Psoas muscle (tissue), 8 donors: ENCODE measurements around the gene OSBPL5. TPM values are rescaled to one million over a fixed set of nuclear protein-coding genes. Genes with fewer than 3 reads are reported as not detected.

Source experiments
- ATAC-seq, 4 donors: fragments of 200-7000 bp; cut with Tn5 transposase; one replicate each; pipeline ENCODE4 v1.9.1; 2020; ENCODE audit warnings: moderate library complexity in 3 of 4, mild to moderate bottlenecking in 2 of 4
- DNase-seq, 2 donors: peaks; one replicate each; pipeline ENCODE4 v3.0.0-alpha.2; 2020
- H3K27ac ChIP-seq: fragments of 200-600 bp; one replicate; pipeline ENCODE4 v1.8.0; 2022
- H3K27me3 ChIP-seq, 3 donors: fragments of 200-600 bp in 1 of 3; one replicate each; pipeline versions ENCODE4 v1.6.1 to v1.8.0; 2013 to 2022; ENCODE audit warnings: low read length in 2 of 3, mild to moderate bottlenecking in 2 of 3, moderate library complexity in 1 of 3; ENCODE audit not compliant: insufficient read depth in 3 of 3
- H3K36me3 ChIP-seq, 2 donors: fragments of 200-600 bp in 1 of 2; one replicate each; pipeline versions ENCODE4 v1.6.1 to v1.8.0; 2013 to 2022; ENCODE audit warnings: low read depth in 1 of 2, mild to moderate bottlenecking in 1 of 2, moderate library complexity in 1 of 2; ENCODE audit not compliant: insufficient read depth in 1 of 2
- H3K4me1 ChIP-seq: fragments of 200-600 bp; one replicate; pipeline ENCODE4 v1.8.0; 2022
- H3K4me3 ChIP-seq: fragments of 200-600 bp; one replicate; pipeline ENCODE4 v1.8.0; 2022; ENCODE audit warnings: mild to moderate bottlenecking
- H3K9me3 ChIP-seq: fragments of 200-600 bp; one replicate; pipeline ENCODE4 v1.8.0; 2022
- CTCF ChIP-seq: fragments of 200-600 bp; IDR thresholded peaks from one replicate; pipeline ENCODE4 v1.8.0; 2022; ENCODE audit warnings: antibody characterized with exemption
- WGBS, 3 donors: extraction: QIAGEN DNeasy Blood & Tissue Kit; methylation state at CpG; one replicate each; pipeline versions ENCODE4 v1.1.6 to v1.1.7; 2013; 5-methylcytosine and 5-hydroxymethylcytosine counted together
- intact Hi-C, 2 donors: fragments of 100-400 bp; cut with DNase I; formaldehyde crosslinking; loops; one replicate each; pipeline versions ENCODE4 v1.11.0 to v1.14.2; 2022
- polyA plus RNA-seq, 3 donors: library from polyadenylated mRNA; stranded (reverse); fragments of 200-250 nt; gene quantifications; one replicate each; pipeline ENCODE4 v1.2.3, GENCODE V29; 2013
- total RNA-seq, 4 donors: library from RNA; stranded (reverse); fragmentation: NEBNext Ultra II Directional in 2 of 4; extraction: Animal tissue kit (Norgen Biotek cat#: 25700) in 2 of 4; gene quantifications; one replicate each; pipeline versions ENCODE4 v1.2.1 to v1.2.4, GENCODE V29; 2021 to 2023
- donor health status: healthy with polysubstance abuse.
- donor health status: DM: no; HTN: no; CAD: no; lungs with moderate emphysema.
- donor health status: Bipolar disorder and iron deficiency.
- donor health status: healthy.
- donor health status: DM: yes; HTN: yes; CAD: no.
- donor health status: DM: no; HTN: no; CAD: no.
- donor health status: DM: no; HTN: no; CAD: no.
- donor health status: DM: yes; HTN: yes; CAD: no.

Gene OSBPL5
- total and polyA plus RNA-seq, 7 donors: 3.4 to 12.4 (median 6.9) TPM

GRCh38 chr11:3148255-3148989 is 16.7 kb downstream of the OSBPL5 start:
- Histone ChIP-seq H3K4me1 (peaks cover 33% of the 10 kb centered on the region), H3K4me3 (no peak overlapping the region), H3K27me3 (no peaks in the 10 kb centered on the region), H3K9me3 (no peaks in the 10 kb centered on the region), H3K27ac (no peak overlapping the region), H3K36me3 (no peaks in the 10 kb centered on the region)
- DNase-seq (no peak), ATAC-seq (no peak)
- 89 to 93% (median 92%) methylated on average over 19 of the region's 19 CpGs for WGBS, 3 donors
- intact Hi-C loops: no loop called here
- no peak for TF ChIP-seq CTCF

GRCh38 chr11:3147626-3148025 is 17.5 kb downstream of the OSBPL5 start:
- H3K36me3 ChIP-seq: no peaks in the 10 kb centered on the region
- no peaks in the 10 kb centered on the region for H3K27me3 ChIP-seq
- ATAC-seq (peak; percentile 8 to 37 (median 12)), DNase-seq (no peak)
- H3K4me1 ChIP-seq: peaks cover 26% of the 10 kb centered on the region
- TF ChIP-seq CTCF: no peak
- H3K27ac ChIP-seq: peak overlapping the region; percentile 67
- H3K9me3 ChIP-seq: no peaks in the 10 kb centered on the region
- intact Hi-C loops: loop anchor here in 1 of 2 donors (1.0 kb wide), 1 partner anchor 14 kb away; no protein-coding TSS in a partner anchor
- 63 to 77% (median 65%) methylated on average over 20 to 21 of the region's 21 CpGs for whole genome bisulfite sequencing, 3 donors
- H3K4me3 ChIP-seq: no peak overlapping the region

GRCh38 chr11:3147257-3147619 is 17.9 kb downstream of the OSBPL5 start:
- peak overlapping the region; percentile 67 for H3K27ac ChIP-seq
- H3K27me3 ChIP-seq: no peaks in the 10 kb centered on the region
- ATAC-seq (peak; percentile 81 to 94 (median 88)), DNase-seq (peak; percentile 55 to 86)
- peaks cover 23% of the 10 kb centered on the region for H3K4me1 ChIP-seq
- no peak overlapping the region for H3K4me3 ChIP-seq
- intact Hi-C loops: loop anchor here in 1 of 2 donors (1.0 kb wide), 1 partner anchor 14 kb away; no protein-coding TSS in a partner anchor
- no peaks in the 10 kb centered on the region for H3K36me3 ChIP-seq
- no peak for TF ChIP-seq CTCF
- H3K9me3 ChIP-seq: no peaks in the 10 kb centered on the region
- 18 to 22% (median 21%) methylated on average over 16 to 17 of the region's 17 CpGs for WGBS, 3 donors

GRCh38 chr11:3146612-3147256 is 18.4 kb downstream of the OSBPL5 start:
- DNase-seq (no peak), ATAC-seq (peak; percentile 51 to 82 (median 68))
- no peaks in the 10 kb centered on the region for H3K36me3 ChIP-seq
- peaks cover 19% of the 10 kb centered on the region for H3K4me1 ChIP-seq
- H3K27ac ChIP-seq: peak overlapping the region; percentile 67
- H3K9me3 ChIP-seq: no peaks in the 10 kb centered on the region
- 31 to 51% (median 37%) methylated on average over 21 to 22 of the region's 22 CpGs for WGBS, 3 donors
- intact Hi-C loops: loop anchor here in 1 of 2 donors (1.0 kb wide), 1 partner anchor 15 kb away; no protein-coding TSS in a partner anchor
- TF ChIP-seq CTCF: no peak
- no peaks in the 10 kb centered on the region for H3K27me3 ChIP-seq
- no peak overlapping the region for H3K4me3 ChIP-seq
